Activated CD8-positive, alpha-beta memory T cell treated with anti-CD3 and anti-CD28 coated beads for 36 hours (primary cell): Measurements from ENCODE around the gene GAL. TPM values are rescaled to one million over a fixed set of nuclear protein-coding genes. Genes with fewer than 3 reads are reported as not detected.

Experiments
- CTCF ChIA-PET: fragments of 350-600 bp; sonication (Branson Sonifier 250); formaldehyde crosslinking; loops from one replicate; lab custom pipeline; 2021; ENCODE audit warnings: antibody characterized with exemption; lab: Charles Lee
- POLR2A ChIA-PET: fragments of 350-600 bp; sonication (Branson Sonifier 250); formaldehyde crosslinking; loops from one replicate; lab custom pipeline; 2021; ENCODE audit warnings: antibody characterized with exemption; lab: Charles Lee
- total RNA-seq, 2 experiments: library from RNA; stranded (reverse); gene quantifications; one replicate each; pipeline ENCODE4 v1.2.3, GENCODE V29; 2021

Gene GAL
- total RNA-seq, 2 experiments from 2014 or later = 2.0 to 2.6 TPM

DNA sequence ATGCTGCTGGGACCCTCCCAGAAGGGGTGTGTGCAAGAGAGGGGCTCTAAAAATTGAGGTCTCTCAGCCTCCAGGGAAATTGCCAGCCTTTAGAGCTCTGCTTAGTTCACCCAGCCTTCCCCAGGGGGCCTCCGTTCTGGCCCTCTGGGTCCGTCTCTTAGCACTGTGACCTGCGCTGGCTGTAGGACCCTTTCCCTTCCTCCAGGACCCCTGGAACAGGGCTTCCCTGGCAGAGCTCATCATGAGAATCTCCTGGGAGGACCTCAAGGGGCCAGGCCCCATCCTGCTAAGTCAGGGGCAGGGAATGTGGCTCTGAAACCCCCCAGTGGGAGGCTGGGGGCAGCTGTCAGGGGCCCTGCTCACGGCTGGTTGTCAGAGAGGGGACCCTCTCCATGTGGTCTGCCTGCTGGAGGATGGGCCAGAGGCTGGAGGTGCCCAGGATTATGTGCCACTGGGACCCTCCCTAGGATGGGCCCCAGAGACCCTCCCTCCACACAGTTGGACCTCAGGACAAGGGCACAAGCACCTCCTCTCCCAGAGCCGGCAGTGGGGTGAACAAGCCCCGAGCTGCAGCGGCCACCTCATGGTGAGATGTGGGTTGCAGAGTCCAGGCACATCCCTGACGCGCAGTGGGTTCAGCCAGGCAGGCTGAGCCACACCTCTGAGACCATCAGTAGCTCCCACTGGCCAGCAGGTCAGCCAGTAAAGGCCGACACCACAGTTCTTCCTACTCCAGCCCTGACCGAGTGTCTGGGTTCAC is 27.1 kb upstream of the GAL start:
- ChIA-PET POLR2A (no interaction called here), CTCF (no interaction called here)

DNA sequence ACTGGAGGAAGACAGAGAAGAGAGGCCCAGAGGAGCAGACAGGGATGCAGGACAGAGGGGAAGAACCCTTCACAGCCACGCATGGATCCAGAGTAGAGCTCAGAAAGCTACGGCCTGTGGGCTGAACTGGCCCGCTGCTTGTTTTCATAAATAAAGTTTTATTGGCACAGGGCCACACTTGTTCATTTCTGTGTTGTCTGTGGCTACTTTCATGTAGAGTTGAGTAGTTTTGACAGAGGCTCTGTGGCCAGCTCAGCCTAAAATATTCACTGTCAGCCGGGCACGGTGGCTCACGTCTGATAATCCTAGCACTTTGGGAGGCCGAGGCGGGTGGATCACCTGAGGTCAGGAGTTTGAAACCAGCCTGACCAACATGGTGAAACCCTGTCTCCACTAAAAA is 26.2 kb upstream of the GAL start:
- CTCF ChIA-PET = interaction anchor here (0.7 kb wide), 1 partner anchor 333 kb away, joined by 3 read pairs; no protein-coding TSS in a partner anchor

DNA sequence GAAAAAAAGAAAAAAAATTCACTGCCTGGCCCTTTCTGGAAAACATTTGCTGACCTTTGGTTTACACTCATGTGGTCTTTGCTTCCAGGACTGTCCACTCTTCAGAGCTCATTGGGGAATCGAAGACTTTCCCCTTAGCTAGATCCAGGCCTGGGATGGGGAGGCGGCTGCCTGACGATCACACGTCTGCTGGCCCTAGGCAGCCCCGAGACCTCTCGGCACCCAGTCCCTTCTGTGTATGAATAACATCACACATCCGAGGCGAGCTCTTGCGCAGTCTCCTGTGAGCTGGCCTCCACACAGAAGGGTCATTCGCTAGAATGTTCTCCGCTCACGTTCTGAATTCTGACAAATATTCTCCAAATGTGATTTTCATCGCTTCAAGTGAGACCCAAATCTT is 25.7 kb upstream of the GAL start:
- POLR2A ChIA-PET = interaction anchor here (0.7 kb wide), 1 partner anchor 44 kb away, joined by 10 read pairs; no protein-coding TSS in a partner anchor
- CTCF ChIA-PET = interaction anchor here (0.7 kb wide), 1 partner anchor 334 kb away, joined by 3 read pairs; no protein-coding TSS in a partner anchor

More for the DNA sequence above, 26.2 kb upstream of the GAL start:
- POLR2A ChIA-PET = no interaction called here

DNA sequence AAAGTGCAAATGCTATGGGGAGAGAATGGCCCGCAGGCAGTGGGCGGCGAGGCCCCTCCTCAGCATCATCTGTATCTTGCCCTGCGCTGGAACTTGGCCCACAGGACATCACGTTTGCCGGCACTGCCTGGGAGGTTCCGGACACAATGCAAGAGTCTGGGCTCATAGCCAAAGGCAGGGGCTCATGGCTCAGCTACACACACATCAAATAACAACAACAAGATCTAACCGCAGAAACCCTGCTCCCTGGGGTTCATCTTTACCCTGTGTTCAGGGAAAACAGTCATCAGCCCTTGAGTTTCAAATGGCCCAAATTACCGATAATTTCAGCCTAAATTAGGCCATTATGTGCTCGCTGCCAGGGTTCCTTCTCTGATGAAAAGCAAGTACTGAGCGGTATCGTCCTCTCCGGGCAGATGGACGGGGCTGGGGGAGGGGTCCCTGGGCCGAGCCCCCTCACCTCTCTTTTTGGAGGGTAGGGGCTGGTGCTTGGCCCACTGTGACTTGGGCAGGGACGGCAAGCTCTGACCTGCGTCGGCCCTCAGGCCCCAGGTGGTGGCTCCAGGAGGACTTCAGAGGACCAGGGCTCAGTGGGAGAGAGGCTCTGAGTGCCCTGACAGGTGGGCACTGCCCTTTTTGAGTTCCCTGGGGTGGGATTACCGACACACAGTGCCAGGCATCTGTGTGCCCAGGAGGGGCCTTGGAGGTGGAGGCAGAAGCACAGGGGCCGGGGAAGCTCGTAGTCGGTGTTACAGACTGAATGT is 25.0 kb upstream of the GAL start:
- CTCF ChIA-PET = no interaction called here

DNA sequence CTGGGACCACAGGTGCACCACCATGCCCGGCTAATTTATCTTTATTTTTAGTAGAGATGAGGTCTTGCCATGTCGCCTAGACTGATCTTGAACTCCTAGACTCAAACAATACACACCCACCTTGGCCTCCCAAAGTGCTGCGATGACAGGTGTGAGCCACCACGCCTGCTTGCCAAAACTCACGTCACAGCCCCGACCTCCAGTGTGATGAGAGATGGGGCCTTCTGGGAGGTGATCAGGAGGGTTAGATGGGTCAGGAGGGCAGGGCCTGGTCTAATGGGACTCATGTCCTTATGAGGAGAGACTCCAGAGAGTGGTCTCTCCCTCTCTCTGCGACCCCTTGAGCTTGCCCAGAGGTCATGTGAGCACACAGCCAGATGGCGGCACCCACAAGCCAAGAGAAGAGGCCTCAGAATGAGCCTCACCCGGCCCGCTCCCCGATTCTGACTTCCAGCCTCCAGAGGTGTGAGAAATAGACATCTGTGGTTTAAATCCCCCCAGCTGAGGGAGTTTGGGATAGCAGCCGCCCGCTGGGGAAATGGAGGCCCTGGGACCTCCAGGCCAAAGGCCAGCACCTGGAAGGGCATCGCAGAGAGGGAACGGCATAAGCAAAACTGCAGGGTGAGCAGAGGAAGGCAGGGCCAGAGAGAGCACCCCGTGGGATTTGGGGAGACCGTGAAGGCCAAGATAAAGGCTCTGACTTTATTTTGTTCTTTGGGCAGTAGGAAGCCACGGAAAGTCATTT is 24.1 kb upstream of the GAL start:
- ChIA-PET POLR2A (no interaction called here), CTCF (no interaction called here)

More for the DNA sequence above, 25.0 kb upstream of the GAL start:
- POLR2A ChIA-PET = interaction anchor here (0.7 kb wide), 1 partner anchor 43 kb away, joined by 10 read pairs; no protein-coding TSS in a partner anchor

DNA sequence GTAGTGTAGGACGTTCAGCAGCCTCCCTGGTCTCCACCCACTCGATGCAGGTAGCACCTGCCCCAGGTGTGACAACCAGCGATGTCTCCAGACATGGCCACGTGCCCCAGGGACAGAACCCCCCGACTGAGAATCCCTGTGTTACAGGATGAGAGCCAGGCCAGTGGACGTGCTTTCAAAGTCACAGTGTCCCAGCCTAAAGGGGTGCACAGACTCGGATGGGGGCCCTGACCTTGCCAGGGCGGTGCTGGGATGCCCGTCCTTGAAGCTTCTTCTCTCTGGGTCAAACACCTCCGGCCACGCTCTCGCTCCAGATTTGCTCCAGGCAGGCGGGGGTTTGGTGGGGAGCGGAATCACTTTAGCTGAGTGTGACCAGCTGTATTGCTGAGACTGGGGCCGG is 23.3 kb upstream of the GAL start:
- CTCF ChIA-PET = no interaction called here
- POLR2A ChIA-PET = no interaction called here

DNA sequence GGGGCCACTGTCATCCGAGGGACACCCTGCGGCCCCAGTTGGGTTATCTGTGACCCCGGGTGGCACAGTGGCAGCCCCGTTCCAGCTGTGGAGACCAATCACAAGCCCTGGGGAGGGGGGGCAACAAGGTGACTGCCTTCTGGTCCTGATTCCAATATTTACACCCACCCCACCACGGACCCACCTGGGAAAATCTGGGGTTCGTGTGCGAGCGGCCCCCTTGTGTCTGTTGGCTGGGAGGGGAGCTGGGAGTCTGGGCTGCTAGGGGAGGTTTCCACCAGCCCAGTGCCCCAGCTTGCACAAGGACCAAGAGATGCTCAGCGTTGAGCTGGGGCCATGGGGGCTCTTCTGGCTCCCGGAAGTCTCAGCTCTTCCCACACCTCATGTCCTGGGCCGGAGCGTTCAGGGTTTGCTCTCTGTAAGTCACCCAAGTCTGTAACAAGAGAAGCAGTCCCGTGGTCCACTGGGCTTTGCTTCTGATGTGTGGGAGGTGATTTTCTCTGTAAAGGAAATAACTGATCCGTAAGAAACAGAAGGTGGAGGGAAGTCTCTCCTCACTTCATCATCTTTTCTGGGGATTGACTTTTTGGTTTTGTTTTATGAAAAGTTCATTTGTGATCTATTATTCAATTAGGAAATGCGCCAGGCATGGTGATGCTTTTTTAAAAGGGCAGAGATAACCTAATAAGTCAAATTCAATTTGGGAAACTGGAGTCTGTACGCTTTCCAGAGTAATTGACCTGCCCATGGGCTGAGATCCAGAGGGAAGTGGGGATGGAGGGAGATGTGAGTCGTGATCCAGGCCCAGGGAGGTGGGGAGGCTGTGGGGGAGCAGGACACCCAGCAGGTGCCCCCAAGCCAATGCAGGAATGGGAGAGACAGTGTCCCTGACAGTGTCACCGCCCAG is 22.4 kb upstream of the GAL start:
- ChIA-PET CTCF (no interaction called here), POLR2A (no interaction called here)

DNA sequence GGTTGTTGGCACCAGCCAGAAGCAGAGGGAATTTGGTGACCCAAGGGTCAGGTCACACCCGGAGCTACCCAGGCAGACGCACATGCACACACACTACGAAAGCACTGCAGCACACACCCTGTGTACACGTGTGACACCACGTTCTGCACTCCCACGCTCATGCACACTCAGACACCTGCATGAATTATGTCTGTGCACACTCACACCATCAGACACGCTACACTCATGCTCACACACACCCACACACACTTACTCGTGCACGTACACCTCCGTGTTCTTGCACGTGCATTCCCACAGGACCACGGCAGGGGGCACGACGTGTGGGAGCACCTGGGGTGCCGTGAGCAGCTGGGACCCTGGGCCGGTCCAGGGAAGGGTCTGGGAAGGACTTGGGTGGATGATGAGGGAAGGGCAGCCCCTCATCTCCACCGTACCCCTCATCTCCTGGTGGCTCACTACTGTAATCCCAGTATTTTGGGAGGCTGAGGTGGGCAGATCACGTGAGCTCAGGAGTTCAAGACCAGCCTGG is 20.8 kb upstream of the GAL start:
- CTCF ChIA-PET = no interaction called here
- POLR2A ChIA-PET = no interaction called here

DNA sequence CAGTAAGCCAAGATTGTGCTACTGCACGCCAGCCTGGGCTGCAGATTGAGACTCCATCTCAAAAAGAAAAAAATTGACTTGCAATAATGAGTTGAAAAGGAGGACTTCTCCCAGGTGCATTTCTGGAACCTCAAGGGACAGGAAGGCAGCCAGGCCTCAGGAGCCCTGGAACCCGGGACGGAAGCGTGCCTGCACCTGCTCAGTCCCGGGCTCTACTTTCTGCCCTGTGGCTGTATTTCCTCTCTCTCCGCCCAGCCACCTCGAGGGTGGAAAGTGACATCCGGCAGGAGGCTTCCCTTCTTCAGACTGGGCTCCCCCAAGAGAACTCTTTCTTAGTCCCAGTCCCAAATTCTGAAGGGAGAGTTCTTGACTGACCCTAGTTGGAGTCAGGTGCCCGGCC is 20.2 kb upstream of the GAL start:
- POLR2A ChIA-PET = no interaction called here
- CTCF ChIA-PET = no interaction called here

DNA sequence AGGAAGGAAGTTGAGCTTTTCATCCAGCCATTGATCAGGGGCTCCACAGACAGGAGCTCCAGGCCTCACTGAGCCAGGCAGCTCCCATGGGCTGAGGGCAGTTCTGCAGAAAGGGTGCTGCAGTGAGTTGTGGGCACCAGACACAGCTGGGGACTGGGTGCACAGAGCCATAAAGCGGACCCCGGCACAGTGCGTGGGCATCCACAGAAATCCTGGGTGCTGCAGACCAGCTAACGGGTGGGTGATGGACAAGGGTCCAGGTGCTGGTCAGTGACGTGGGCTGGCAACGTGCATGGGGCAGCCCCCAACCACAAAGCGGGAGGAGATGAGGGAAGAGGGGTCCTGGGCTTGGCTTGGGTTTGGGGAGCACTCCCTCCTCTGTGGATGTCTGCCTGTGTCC is 19.4 kb upstream of the GAL start:
- POLR2A ChIA-PET = no interaction called here
- CTCF ChIA-PET = no interaction called here

DNA sequence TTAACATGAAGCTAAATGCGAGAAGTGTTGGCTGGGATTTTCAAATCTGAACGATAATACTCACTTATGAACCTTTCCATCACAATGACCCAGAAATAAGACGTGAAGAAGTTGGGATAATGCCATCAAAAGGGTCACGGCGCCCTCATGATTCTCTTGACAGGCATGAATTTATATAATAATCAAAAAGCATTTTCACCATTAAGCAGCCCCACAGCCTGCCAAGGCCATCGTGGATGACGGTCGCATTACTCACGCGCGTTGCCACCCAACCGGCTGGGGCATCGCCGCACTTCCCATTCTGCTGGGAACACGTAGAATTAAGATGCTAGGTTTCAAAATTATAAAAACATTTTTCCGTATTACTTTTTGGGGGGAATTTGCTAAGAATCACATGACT is 18.9 kb upstream of the GAL start:
- ChIA-PET CTCF (no interaction called here), POLR2A (no interaction called here)

DNA sequence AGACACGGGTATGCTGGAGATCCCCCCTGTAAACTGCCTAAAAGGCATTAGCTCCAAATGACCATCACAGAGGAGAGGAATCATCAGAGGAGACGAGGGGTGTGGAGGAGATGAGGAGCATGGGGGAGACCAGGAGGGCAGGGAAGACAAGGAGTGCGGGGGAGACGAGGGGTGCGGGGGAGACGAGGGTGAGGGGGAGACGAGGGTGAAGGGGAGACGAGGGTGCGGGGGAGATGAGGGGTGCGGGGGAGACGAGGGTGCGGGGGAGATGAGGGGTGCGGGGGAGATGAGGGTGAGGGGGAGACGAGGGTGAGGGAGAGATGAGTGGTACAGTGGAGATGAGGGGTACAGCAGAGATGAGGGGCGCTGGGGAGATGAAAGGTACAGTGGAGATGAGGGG is 17.5 kb upstream of the GAL start:
- CTCF ChIA-PET = no interaction called here

DNA sequence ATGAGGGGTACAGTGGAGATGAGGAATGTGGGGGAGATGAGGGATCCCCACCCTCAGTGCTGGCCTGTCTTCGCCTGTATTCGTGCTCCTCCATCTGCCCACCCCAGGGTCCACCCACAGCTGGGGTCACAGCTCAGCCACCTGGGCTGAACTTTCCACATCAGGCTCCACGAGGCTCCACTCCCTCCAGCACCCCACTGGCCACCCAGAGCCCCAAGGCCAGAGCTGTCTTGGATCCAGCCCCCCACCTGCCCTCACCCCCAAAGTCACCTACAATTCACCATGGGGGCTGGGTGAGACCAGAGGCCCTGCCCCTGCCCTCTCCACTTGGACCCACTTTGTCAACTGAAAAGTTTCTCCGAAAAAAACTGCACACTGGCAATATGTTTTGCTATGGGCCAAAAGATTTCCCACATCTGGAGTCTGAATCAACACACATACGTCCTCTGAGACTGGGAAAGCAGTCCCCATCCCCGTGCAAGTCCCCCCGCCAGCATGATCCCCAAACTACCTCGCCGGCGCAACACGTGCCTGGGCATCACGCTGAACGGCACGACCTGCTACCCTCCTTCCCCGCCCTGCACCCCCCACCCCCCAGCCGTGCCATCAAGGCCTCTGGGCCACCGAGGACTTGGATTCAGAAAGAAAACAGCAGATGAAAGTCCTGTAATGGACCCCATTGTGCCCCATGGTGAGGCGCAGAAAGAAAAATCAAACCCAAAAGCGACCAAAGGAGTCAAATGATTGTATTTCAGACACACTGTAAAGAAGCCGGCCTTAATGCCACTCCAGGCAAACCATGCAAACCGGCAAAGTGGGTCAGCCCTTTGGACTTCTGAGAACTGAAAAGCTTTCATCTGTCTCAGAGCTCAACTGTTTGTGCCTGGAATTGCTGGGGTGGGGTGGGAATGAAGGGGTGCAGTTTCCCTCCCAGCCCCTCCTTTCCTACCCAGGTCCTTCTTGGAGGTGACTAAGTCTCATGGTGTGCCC is 16.5 kb upstream of the GAL start:
- CTCF ChIA-PET = no interaction called here
- POLR2A ChIA-PET = no interaction called here

More for the DNA sequence above, 17.5 kb upstream of the GAL start:
- POLR2A ChIA-PET = no interaction called here

DNA sequence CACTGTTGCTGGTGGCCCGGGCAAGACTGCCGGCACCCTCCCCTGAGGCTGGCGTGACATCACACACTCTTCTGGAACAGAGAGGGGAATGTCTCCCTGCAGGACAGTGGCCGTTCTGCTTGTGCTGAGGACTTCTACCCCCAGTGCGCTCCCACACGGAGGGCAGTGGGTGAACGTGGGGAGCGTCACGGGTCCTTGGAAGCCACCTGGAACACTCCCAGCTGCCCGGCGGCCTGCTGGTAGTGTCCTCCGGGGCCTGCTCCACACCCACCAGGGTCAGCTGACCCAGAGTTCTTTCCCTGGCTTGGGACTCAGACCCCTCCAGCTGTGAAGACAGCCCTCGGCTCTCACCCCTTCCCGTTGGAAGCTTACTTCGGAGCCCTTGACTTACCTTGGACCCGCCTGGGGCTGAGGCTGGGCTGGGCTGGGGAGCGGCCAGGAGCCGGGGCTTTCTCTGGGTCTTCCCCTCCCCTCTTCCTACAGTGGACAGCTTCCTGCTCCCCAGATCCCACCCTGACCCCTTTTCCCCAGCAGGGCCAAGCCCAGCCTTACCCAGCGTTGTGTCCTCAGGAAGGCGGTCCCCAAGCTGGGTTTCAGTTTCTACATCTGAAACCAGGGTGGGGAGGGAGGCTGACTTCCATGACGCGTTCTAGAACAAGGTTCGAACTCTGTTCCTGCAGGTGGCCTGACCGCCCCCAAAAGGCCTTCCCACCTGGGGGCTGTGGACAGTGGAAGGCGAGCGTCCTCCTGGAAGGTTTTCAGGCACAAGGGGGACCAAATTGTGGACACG is 14.8 kb upstream of the GAL start:
- ChIA-PET POLR2A (no interaction called here), CTCF (interaction anchor here (0.6 kb wide), 1 partner anchor 100 kb away, joined by 3 read pairs; no protein-coding TSS in a partner anchor)

DNA sequence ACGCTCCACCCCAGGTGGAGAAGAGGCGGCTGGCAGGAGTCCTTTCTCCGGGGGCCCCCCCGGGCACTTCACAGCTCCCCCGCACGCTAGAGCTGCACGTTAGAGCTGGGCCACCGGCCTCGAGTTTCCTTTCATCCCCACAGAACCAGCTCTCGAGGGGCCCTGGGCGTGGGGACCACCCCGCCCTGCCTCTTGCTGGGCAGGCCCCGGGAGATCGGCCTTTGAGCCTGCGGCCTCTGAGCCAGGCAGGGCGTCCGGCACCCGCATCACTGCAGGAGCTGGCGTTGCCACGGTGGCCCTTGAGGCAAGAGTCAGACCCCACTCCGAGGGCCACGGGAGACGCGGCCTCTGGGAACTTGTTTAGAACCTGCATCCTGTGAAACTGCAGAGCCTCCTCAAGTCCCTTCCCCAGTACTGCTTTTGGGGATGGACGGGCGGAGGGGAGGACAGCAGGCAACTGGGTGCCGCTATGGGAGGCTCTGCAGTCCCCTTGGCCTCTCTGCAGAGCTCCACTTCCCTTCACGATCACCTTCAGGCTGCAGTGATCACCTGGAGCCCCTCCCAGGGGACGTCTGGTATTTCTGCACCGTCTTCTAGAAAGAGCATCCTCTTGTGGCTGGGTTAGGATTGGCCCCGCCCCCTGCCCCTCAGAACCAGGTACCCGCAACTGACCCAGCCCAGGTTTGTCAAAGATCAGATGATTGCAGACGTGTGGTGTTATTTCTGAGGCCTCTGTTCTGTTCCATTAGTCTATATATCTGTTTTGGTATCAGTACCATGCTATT is 13.9 kb upstream of the GAL start:
- ChIA-PET CTCF (no interaction called here), POLR2A (no interaction called here)
